ENCODE measurements around the gene PRKCA. TPM values are rescaled to one million over a fixed set of nuclear protein-coding genes. Genes with fewer than 3 reads are reported as not detected.

Gene PRKCA
- polyA plus RNA-seq, 2 of the 4 experiments (the other 2 are of a cell fraction) = 28.8 to 65.0 TPM

DNA sequence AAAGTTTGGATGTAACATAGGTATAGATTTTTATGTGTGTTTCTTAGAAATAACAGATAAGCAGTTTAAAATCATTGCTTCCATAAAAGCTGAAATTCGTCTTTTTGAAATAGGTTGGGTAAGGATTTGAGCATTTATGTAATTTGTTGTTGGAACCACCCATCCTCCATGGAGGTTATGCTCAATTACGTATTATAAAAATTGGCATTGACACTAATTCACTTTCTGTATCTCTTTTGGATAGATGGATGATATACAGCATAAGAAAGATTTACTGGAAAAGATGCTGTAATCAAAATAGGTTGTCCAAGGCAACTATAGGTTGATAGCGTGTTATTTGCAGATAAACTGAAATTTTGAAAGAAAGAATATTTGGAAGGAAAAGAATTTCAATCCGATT lies 105.5 kb downstream of the PRKCA start:
- Histone ChIP-seq H3K4me2 (no peak overlapping the region), H3K27ac (no peak overlapping the region), H3K4me3 (no peak overlapping the region), H3K4me1 (peaks cover 8% of the 10 kb centered on the region; the same call in 1 of the 3 replicates), H3K9me3 (no peaks in the 10 kb centered on the region)
- ATAC-seq (no peak), DNase-seq (ENCODE audit: low read depth in 1 of 2, low spot score in 1 of 2) (no peak), FAIRE-seq (no peak)
- TF ChIP-seq ESRRA (IDR thresholded peaks at IDR 0.05; ENCODE audit: borderline replicate concordance, low read length) (no peak), FOSB (CRISPR knock-in tag; IDR thresholded peaks at IDR 0.05) (no peak), NR3C1 (IDR thresholded peaks at IDR 0.05) (no peak), RCOR1 (IDR thresholded peaks at IDR 0.05; ENCODE audit: low read depth, low read length) (no peak), RNF2 (IDR thresholded peaks at IDR 0.05; ENCODE audit: borderline replicate concordance, low read depth) (no peak)
- POLR2A ChIA-PET = no interaction called here
- CTCF ChIA-PET = interaction anchor here (1.0 kb wide), 2 partner anchors 16 to 111 kb away, joined by 3 read pairs; no protein-coding TSS in a partner anchor
- 91% methylated on average over 4 of the region's 4 CpGs for WGBS (ENCODE audit: missing lambda C conversion rate)

DNA sequence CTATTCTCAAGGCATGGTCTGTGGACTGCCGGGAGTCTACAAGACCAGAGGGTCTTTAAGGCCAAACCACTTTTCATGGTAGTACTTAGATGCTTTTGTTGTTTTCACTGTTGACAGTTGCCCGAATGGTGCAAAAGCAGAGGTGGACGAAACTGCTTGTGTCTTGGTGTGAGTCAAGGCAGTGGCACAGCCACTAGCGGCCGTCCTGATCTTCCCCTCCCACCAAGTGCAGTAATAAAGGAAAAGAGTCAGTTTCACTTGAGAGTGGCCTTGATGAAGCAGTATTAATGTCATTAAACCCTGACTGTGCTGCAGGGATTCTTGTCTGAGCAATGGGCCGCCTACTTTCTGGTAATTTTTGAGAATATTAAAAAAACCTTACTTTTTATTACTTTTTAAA lies 109.1 kb downstream of the PRKCA start:
- Histone ChIP-seq H3K27ac (no peak overlapping the region), H3K4me3 (no peak overlapping the region), H3K9me3 (no peaks in the 10 kb centered on the region), H3K4me2 (no peak overlapping the region), H3K4me1 (peaks cover 37% of the 10 kb centered on the region)
- ChIA-PET CTCF (interaction anchor here (0.9 kb wide), 1 partner anchor 108 kb away, joined by 4 read pairs; no protein-coding TSS in a partner anchor), POLR2A (no interaction called here)
- TF ChIP-seq CEBPB (IDR thresholded peaks at IDR 0.05) = no peak
- TF ChIP-seq NR3C1 (IDR thresholded peaks at IDR 0.05) = no peak
- no peak for TF ChIP-seq KDM1A (IDR thresholded peaks at IDR 0.05; ENCODE audit: low read depth)
- no peak for TF ChIP-seq RAD21 (conservative IDR thresholded peaks at IDR 0.05 in 1 of 2, IDR thresholded peaks at IDR 0.05 in 1 of 2)
- no peak for TF ChIP-seq CHD4 (IDR thresholded peaks at IDR 0.05; ENCODE audit: borderline replicate concordance)
- no peak for TF ChIP-seq JUN (IDR thresholded peaks at IDR 0.05)
- no peak for TF ChIP-seq CHD2 (IDR thresholded peaks at IDR 0.05; ENCODE audit: low read length, partially characterized antibody)
- TF ChIP-seq, protein P1, sequence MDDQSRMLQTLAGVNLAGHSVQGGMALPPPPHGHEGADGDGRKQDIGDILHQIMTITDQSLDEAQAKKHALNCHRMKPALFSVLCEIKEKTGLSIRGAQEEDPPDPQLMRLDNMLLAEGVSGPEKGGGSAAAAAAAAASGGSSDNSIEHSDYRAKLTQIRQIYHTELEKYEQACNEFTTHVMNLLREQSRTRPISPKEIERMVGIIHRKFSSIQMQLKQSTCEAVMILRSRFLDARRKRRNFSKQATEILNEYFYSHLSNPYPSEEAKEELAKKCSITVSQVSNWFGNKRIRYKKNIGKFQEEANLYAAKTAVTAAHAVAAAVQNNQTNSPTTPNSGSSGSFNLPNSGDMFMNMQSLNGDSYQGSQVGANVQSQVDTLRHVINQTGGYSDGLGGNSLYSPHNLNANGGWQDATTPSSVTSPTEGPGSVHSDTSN (IDR thresholded peaks at IDR 0.05) = no peak
- TF ChIP-seq NPAS2 (CRISPR knock-in tag; IDR thresholded peaks at IDR 0.05; ENCODE audit: borderline replicate concordance) = no peak
- TF ChIP-seq EHMT2 (IDR thresholded peaks at IDR 0.05; ENCODE audit: low read depth) = no peak
- TF ChIP-seq, protein P2, sequence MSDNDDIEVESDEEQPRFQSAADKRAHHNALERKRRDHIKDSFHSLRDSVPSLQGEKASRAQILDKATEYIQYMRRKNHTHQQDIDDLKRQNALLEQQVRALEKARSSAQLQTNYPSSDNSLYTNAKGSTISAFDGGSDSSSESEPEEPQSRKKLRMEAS (IDR thresholded peaks at IDR 0.05) = no peak
- no peak for DNase-seq (ENCODE audit: low read depth in 1 of 2, low spot score in 1 of 2)
- 93% methylated on average over 6 of the region's 6 CpGs for WGBS (ENCODE audit: missing lambda C conversion rate)
- no peak for FAIRE-seq
- no peak for ATAC-seq

DNA sequence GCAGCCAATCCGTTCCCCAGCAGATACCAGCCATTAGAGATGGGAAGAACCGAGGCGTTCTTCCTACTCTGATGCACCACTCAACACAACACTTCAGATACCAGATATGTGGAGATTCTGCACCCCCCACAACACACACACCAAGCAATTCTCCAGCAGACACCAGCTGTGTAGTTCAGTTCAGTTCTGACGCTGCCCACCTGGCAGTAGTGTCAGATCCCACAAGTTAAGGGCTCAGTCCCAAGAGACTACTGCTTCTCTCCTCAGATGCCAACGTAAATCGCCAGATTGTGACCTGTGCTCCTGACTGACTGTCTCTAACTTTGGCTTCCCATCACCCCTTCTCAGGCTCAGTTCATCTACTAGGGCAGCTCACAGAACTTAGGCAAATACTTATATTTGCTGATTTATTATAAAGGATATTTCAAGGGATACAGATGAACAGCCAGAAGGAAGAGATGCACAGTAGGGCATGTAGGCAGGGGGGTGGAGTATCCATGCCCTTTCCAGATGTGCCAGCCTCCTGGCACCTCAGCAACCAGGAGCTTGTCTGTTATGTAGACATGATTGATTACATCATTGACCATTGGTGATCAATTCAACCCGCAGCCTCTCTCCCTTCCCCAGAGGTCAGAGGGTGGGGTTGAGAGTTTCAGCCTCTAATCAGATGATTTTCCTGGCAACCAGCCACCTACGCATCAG lies 110.6 kb downstream of the PRKCA start:
- 94% methylated on average over 8 of the region's 8 CpGs for WGBS (ENCODE audit: missing lambda C conversion rate)
- POLR2A ChIA-PET = no interaction called here

More for the DNA sequence above, 110.6 kb downstream of the PRKCA start:
- FAIRE-seq = no peak
- no peak for TF ChIP-seq KDM5A (IDR thresholded peaks at IDR 0.05)
- no peak for TF ChIP-seq EHF (CRISPR knock-in tag; IDR thresholded peaks at IDR 0.05)
- no peak for TF ChIP-seq TFCP2L1 (CRISPR knock-in tag; IDR thresholded peaks at IDR 0.05)
- TF ChIP-seq RAD21 (conservative IDR thresholded peaks at IDR 0.05 in 1 of 2, IDR thresholded peaks at IDR 0.05 in 1 of 2) = no peak
- TF ChIP-seq, protein P3, sequence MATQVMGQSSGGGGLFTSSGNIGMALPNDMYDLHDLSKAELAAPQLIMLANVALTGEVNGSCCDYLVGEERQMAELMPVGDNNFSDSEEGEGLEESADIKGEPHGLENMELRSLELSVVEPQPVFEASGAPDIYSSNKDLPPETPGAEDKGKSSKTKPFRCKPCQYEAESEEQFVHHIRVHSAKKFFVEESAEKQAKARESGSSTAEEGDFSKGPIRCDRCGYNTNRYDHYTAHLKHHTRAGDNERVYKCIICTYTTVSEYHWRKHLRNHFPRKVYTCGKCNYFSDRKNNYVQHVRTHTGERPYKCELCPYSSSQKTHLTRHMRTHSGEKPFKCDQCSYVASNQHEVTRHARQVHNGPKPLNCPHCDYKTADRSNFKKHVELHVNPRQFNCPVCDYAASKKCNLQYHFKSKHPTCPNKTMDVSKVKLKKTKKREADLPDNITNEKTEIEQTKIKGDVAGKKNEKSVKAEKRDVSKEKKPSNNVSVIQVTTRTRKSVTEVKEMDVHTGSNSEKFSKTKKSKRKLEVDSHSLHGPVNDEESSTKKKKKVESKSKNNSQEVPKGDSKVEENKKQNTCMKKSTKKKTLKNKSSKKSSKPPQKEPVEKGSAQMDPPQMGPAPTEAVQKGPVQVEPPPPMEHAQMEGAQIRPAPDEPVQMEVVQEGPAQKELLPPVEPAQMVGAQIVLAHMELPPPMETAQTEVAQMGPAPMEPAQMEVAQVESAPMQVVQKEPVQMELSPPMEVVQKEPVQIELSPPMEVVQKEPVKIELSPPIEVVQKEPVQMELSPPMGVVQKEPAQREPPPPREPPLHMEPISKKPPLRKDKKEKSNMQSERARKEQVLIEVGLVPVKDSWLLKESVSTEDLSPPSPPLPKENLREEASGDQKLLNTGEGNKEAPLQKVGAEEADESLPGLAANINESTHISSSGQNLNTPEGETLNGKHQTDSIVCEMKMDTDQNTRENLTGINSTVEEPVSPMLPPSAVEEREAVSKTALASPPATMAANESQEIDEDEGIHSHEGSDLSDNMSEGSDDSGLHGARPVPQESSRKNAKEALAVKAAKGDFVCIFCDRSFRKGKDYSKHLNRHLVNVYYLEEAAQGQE (IDR thresholded peaks at IDR 0.05) = no peak
- no peak for TF ChIP-seq EP300 (IDR thresholded peaks at IDR 0.05)
- TF ChIP-seq, protein P4, sequence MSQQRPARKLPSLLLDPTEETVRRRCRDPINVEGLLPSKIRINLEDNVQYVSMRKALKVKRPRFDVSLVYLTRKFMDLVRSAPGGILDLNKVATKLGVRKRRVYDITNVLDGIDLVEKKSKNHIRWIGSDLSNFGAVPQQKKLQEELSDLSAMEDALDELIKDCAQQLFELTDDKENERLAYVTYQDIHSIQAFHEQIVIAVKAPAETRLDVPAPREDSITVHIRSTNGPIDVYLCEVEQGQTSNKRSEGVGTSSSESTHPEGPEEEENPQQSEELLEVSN (IDR thresholded peaks at IDR 0.05; ENCODE audit: borderline replicate concordance, low read depth) = no peak
- TF ChIP-seq SMC3 (IDR thresholded peaks at IDR 0.05) = no peak
- TF ChIP-seq, protein P5, sequence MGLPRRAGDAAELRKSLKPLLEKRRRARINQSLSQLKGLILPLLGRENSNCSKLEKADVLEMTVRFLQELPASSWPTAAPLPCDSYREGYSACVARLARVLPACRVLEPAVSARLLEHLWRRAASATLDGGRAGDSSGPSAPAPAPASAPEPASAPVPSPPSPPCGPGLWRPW (IDR thresholded peaks at IDR 0.05) = no peak
- TF ChIP-seq, protein P6, sequence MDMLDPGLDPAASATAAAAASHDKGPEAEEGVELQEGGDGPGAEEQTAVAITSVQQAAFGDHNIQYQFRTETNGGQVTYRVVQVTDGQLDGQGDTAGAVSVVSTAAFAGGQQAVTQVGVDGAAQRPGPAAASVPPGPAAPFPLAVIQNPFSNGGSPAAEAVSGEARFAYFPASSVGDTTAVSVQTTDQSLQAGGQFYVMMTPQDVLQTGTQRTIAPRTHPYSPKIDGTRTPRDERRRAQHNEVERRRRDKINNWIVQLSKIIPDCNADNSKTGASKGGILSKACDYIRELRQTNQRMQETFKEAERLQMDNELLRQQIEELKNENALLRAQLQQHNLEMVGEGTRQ (IDR thresholded peaks at IDR 0.05) = no peak
- H3K4me3 ChIP-seq = no peak overlapping the region
- CTCF ChIA-PET = interaction anchor here (0.6 to 1.1 kb wide), 2 partner anchors 16 to 137 kb away, joined by 4 read pairs; no protein-coding TSS in a partner anchor
- ATAC-seq = no peak
- H3K4me1 ChIP-seq = peaks cover 46% of the 10 kb centered on the region
- peak overlapping the region in 1 of 2 experiments; percentile 20; a peak in 1 of 6 replicates for H3K27ac ChIP-seq
- H3K9me3 ChIP-seq = no peaks in the 10 kb centered on the region
- no peak overlapping the region for H3K4me2 ChIP-seq
- no peak for DNase-seq (ENCODE audit: low read depth in 1 of 2, low spot score in 1 of 2)
